ENCODE data around the gene ZNF362. TPM values are rescaled to one million over a fixed set of nuclear protein-coding genes. Genes with fewer than 3 reads are reported as not detected.

The ZNF362 gene
- total and polyA plus RNA-seq, 2 experiments from 2014 or later = 11.0 to 12.9 TPM

DNA sequence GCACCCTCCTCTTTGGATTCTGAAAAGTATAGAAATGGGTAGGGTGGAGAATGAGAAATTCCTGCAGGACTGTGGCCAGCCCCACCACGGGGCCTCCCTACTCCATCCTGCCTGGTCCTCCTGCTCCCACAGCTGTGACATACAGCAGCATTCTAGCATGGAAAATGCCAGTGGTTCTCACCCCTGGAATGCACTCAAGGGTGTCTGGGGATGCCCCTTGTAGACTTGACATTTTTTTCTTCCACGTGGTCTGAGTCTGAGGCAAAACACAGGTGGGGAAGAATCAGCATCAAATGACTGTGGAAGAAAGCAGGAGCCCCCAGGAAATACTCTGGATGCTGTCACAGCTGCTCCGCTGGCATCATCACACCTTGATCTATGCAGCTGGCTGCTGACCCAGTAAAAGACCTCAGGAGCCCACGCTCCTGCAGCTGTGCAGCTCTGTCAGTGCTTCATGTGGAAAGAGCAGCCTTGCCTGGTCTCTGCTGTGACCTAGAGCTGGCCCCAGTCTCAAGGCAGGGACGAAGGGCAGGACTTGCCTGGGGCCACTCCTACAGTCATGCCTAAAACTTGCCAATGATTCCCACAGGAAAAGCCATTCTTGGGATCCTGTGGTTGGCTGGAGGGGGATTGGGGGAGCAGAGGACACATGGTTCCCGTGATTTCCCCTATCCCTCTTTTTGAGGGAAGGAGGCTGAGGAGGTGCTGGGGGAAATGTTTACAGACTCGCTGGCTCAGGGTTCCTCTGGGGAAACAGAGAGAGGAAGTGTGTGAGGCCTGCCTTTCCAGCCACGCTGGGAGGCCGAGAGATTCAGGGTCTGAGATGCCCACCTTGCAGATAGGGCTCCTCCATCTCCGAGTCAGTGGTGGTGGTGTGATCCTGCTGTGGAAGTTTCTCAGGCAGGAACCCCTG lies 75.4 kb downstream of the ZNF362 start:
- Mint-ChIP-seq H3K4me3 (no peak overlapping the region), H3K27me3 (ENCODE audit: insufficient read depth, low read depth, poor library complexity) (peaks cover 14% of the 10 kb centered on the region), H3K36me3 (ENCODE audit: low read depth) (peaks cover 10% of the 10 kb centered on the region; the same call in 2 of the 3 replicates), H3K27ac (no peak overlapping the region), H3K4me1 (peaks cover 16% of the 10 kb centered on the region), H3K9me3 (no peaks in the 10 kb centered on the region; the same call in 2 of the 3 replicates)
- Histone ChIP-seq H3K4me1 (ENCODE audit: insufficient read depth) (no peaks in the 10 kb centered on the region), H4K20me1 (replicated peaks; ENCODE audit: insufficient read depth) (peaks cover 3% of the 10 kb centered on the region; the same call in 1 of the 2 replicates), H3K79me2 (replicated peaks; ENCODE audit: insufficient read depth) (no peaks in the 10 kb centered on the region), H3K9me2 (ENCODE audit: insufficient read depth) (no peaks in the 10 kb centered on the region), H3F3A (replicated peaks; ENCODE audit: low read depth) (no peaks in the 10 kb centered on the region), H3K27ac (ENCODE audit: low read depth) (no peak overlapping the region), H3K4me3 (no peak overlapping the region), H2AFZ (no peak overlapping the region), H3K27me3 (ENCODE audit: insufficient read depth) (peaks cover 8% of the 10 kb centered on the region; the same call in 1 of the 2 replicates), H3K4me2 (no peak overlapping the region), H3K36me3 (ENCODE audit: insufficient read depth) (no peaks in the 10 kb centered on the region)
- DNase-seq (ENCODE audit: low spot score) (no peak), ATAC-seq (no peak)
- TF ChIP-seq ZNF331 (CRISPR knock-in tag; IDR thresholded peaks at IDR 0.05; ENCODE audit: low read depth) (no peak), EZH2 (IDR thresholded peaks at IDR 0.05; ENCODE audit: low read depth, unreplicated experiment) (no peak), EZH2phosphoT487 (IDR thresholded peaks at IDR 0.05; ENCODE audit: unreplicated experiment) (no peak), NANOG (IDR thresholded peaks at IDR 0.05; ENCODE audit: borderline replicate concordance) (no peak), STAT1 (IDR thresholded peaks at IDR 0.05; ENCODE audit: unreplicated experiment) (no peak), ZNF114 (CRISPR knock-in tag; IDR thresholded peaks at IDR 0.05) (no peak), CREB1 (CRISPR knock-in tag; IDR thresholded peaks at IDR 0.05; ENCODE audit: low read depth) (no peak), JUNB (IDR thresholded peaks at IDR 0.05; ENCODE audit: unreplicated experiment) (no peak), POLR2AphosphoS5 (IDR thresholded peaks at IDR 0.05; ENCODE audit: low read depth) (no peak)
- TF ChIP-seq, protein P1, sequence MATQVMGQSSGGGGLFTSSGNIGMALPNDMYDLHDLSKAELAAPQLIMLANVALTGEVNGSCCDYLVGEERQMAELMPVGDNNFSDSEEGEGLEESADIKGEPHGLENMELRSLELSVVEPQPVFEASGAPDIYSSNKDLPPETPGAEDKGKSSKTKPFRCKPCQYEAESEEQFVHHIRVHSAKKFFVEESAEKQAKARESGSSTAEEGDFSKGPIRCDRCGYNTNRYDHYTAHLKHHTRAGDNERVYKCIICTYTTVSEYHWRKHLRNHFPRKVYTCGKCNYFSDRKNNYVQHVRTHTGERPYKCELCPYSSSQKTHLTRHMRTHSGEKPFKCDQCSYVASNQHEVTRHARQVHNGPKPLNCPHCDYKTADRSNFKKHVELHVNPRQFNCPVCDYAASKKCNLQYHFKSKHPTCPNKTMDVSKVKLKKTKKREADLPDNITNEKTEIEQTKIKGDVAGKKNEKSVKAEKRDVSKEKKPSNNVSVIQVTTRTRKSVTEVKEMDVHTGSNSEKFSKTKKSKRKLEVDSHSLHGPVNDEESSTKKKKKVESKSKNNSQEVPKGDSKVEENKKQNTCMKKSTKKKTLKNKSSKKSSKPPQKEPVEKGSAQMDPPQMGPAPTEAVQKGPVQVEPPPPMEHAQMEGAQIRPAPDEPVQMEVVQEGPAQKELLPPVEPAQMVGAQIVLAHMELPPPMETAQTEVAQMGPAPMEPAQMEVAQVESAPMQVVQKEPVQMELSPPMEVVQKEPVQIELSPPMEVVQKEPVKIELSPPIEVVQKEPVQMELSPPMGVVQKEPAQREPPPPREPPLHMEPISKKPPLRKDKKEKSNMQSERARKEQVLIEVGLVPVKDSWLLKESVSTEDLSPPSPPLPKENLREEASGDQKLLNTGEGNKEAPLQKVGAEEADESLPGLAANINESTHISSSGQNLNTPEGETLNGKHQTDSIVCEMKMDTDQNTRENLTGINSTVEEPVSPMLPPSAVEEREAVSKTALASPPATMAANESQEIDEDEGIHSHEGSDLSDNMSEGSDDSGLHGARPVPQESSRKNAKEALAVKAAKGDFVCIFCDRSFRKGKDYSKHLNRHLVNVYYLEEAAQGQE (IDR thresholded peaks at IDR 0.05; ENCODE audit: unreplicated experiment) = no peak
- TF ChIP-seq, protein P2, sequence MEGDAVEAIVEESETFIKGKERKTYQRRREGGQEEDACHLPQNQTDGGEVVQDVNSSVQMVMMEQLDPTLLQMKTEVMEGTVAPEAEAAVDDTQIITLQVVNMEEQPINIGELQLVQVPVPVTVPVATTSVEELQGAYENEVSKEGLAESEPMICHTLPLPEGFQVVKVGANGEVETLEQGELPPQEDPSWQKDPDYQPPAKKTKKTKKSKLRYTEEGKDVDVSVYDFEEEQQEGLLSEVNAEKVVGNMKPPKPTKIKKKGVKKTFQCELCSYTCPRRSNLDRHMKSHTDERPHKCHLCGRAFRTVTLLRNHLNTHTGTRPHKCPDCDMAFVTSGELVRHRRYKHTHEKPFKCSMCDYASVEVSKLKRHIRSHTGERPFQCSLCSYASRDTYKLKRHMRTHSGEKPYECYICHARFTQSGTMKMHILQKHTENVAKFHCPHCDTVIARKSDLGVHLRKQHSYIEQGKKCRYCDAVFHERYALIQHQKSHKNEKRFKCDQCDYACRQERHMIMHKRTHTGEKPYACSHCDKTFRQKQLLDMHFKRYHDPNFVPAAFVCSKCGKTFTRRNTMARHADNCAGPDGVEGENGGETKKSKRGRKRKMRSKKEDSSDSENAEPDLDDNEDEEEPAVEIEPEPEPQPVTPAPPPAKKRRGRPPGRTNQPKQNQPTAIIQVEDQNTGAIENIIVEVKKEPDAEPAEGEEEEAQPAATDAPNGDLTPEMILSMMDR (conservative IDR thresholded peaks at IDR 0.05; ENCODE audit: low read depth in 2 of 2) = no peak
- TF ChIP-seq, protein P3, sequence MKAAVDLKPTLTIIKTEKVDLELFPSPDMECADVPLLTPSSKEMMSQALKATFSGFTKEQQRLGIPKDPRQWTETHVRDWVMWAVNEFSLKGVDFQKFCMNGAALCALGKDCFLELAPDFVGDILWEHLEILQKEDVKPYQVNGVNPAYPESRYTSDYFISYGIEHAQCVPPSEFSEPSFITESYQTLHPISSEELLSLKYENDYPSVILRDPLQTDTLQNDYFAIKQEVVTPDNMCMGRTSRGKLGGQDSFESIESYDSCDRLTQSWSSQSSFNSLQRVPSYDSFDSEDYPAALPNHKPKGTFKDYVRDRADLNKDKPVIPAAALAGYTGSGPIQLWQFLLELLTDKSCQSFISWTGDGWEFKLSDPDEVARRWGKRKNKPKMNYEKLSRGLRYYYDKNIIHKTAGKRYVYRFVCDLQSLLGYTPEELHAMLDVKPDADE (IDR thresholded peaks at IDR 0.05) = no peak
- TF ChIP-seq, protein P4, sequence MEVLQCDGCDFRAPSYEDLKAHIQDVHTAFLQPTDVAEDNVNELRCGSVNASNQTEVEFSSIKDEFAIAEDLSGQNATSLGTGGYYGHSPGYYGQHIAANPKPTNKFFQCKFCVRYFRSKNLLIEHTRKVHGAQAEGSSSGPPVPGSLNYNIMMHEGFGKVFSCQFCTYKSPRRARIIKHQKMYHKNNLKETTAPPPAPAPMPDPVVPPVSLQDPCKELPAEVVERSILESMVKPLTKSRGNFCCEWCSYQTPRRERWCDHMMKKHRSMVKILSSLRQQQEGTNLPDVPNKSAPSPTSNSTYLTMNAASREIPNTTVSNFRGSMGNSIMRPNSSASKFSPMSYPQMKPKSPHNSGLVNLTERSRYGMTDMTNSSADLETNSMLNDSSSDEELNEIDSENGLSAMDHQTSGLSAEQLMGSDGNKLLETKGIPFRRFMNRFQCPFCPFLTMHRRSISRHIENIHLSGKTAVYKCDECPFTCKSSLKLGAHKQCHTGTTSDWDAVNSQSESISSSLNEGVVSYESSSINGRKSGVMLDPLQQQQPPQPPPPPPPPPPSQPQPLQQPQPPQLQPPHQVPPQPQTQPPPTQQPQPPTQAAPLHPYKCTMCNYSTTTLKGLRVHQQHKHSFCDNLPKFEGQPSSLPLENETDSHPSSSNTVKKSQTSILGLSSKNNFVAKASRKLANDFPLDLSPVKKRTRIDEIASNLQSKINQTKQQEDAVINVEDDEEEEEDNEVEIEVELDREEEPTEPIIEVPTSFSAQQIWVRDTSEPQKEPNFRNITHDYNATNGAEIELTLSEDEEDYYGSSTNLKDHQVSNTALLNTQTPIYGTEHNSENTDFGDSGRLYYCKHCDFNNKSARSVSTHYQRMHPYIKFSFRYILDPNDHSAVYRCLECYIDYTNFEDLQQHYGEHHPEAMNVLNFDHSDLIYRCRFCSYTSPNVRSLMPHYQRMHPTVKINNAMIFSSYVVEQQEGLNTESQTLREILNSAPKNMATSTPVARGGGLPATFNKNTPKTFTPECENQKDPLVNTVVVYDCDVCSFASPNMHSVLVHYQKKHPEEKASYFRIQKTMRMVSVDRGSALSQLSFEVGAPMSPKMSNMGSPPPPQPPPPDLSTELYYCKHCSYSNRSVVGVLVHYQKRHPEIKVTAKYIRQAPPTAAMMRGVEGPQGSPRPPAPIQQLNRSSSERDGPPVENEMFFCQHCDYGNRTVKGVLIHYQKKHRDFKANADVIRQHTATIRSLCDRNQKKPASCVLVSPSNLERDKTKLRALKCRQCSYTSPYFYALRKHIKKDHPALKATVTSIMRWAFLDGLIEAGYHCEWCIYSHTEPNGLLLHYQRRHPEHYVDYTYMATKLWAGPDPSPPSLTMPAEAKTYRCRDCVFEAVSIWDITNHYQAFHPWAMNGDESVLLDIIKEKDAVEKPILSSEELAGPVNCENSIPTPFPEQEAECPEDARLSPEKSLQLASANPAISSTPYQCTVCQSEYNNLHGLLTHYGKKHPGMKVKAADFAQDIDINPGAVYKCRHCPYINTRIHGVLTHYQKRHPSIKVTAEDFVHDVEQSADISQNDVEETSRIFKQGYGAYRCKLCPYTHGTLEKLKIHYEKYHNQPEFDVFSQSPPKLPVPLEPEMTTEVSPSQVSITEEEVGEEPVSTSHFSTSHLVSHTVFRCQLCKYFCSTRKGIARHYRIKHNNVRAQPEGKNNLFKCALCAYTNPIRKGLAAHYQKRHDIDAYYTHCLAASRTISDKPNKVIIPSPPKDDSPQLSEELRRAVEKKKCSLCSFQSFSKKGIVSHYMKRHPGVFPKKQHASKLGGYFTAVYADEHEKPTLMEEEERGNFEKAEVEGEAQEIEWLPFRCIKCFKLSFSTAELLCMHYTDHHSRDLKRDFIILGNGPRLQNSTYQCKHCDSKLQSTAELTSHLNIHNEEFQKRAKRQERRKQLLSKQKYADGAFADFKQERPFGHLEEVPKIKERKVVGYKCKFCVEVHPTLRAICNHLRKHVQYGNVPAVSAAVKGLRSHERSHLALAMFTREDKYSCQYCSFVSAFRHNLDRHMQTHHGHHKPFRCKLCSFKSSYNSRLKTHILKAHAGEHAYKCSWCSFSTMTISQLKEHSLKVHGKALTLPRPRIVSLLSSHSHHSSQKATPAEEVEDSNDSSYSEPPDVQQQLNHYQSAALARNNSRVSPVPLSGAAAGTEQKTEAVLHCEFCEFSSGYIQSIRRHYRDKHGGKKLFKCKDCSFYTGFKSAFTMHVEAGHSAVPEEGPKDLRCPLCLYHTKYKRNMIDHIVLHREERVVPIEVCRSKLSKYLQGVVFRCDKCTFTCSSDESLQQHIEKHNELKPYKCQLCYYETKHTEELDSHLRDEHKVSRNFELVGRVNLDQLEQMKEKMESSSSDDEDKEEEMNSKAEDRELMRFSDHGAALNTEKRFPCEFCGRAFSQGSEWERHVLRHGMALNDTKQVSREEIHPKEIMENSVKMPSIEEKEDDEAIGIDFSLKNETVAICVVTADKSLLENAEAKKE (CRISPR knock-in tag; IDR thresholded peaks at IDR 0.05) = no peak
